GM19463 (cell line): ENCODE results near the gene CHD9.

Experiments
- ATAC-seq: cut with Tn5 transposase; IDR thresholded peaks from one replicate; pipeline ENCODE4 v1.9.1; 2021; ENCODE audit warnings: mild to moderate bottlenecking, moderate library complexity; ENCODE audit not compliant: unreplicated experiment

Gene CHD9

GRCh38 chr16:53090591-53091411 is 36.0 kb downstream of the CHD9 start:
- ATAC-seq: peak; percentile 38

GRCh38 chr16:53091466-53092211 is 36.8 kb downstream of the CHD9 start:
- ATAC-seq: peak; percentile 52

GRCh38 chr16:53092284-53092683 is 37.5 kb downstream of the CHD9 start:
- no peak for ATAC-seq

- no peak for ATAC-seq
Measured at GRCh38 chr16:53093162-53093744, 38.5 kb downstream of the CHD9 start.

GRCh38 chr16:53094013-53094630 is 39.3 kb downstream of the CHD9 start:
- ATAC-seq: peak; percentile 43

GRCh38 chr16:53097190-53097589 is 42.4 kb downstream of the CHD9 start:
- ATAC-seq: no peak

- peak; percentile 55 for ATAC-seq
Measured at GRCh38 chr16:53098526-53099317, 43.9 kb downstream of the CHD9 start.

GRCh38 chr16:53099318-53100130 is 44.7 kb downstream of the CHD9 start:
- ATAC-seq: peak; percentile 54

GRCh38 chr16:53100131-53100748 is 45.4 kb downstream of the CHD9 start:
- ATAC-seq: no peak

- ATAC-seq: no peak
Measured at GRCh38 chr16:53100889-53101288, 46.1 kb downstream of the CHD9 start.

GRCh38 chr16:53103811-53104210 is 49.0 kb downstream of the CHD9 start:
- no peak for ATAC-seq

GRCh38 chr16:53105565-53105964 is 50.8 kb downstream of the CHD9 start:
- no peak for ATAC-seq

GRCh38 chr16:53111078-53111791 is 56.4 kb downstream of the CHD9 start:
- peak; percentile 69 for ATAC-seq

- no peak for ATAC-seq
Measured at GRCh38 chr16:53112015-53112414, 57.2 kb downstream of the CHD9 start.

- no peak for ATAC-seq
Measured at GRCh38 chr16:53115047-53115446, 60.3 kb downstream of the CHD9 start.

- no peak for ATAC-seq
Measured at GRCh38 chr16:53115773-53116172, 61.0 kb downstream of the CHD9 start.

- no peak for ATAC-seq
Measured at GRCh38 chr16:53121043-53121620, 66.3 kb downstream of the CHD9 start.

- ATAC-seq: no peak
Measured at GRCh38 chr16:53121661-53122060, 66.9 kb downstream of the CHD9 start.
